COLO829 (cell line): ENCODE measurements around the gene C9orf72.
"Not testable (repeated sequence)": the region's sequence is repeated elsewhere in the genome, so short reads cannot be mapped to it uniquely, and the experiment has no call there.

ENCODE experiments used
- DNase-seq: peaks from one replicate; pipeline ENCODE4 v3.0.0; 2012; ENCODE audit warnings: low spot score

The C9orf72 gene

GRCh38 chr9:27514551-27514950, 58.7 kb downstream of the C9orf72 start:
- no peak for DNase-seq

GRCh38 chr9:27511771-27512170, 61.5 kb downstream of the C9orf72 start:
- no peak for DNase-seq

- DNase-seq = no peak
These were observed 62.5 kb downstream of the C9orf72 start for GRCh38 chr9:27510780-27511179.

- no peak for DNase-seq
These were observed 66.3 kb downstream of the C9orf72 start for GRCh38 chr9:27506981-27507380.

- DNase-seq = no peak
These were observed 67.5 kb downstream of the C9orf72 start for GRCh38 chr9:27505744-27506161.

GRCh38 chr9:27504259-27504658, 69.0 kb downstream of the C9orf72 start:
- DNase-seq = no peak

- DNase-seq = no peak
These were observed 69.7 kb downstream of the C9orf72 start for GRCh38 chr9:27503623-27504022.

GRCh38 chr9:27500902-27501301, 72.4 kb downstream of the C9orf72 start:
- DNase-seq = not testable (repeated sequence)

- peak; percentile 21 for DNase-seq
These were observed 73.8 kb downstream of the C9orf72 start for GRCh38 chr9:27499451-27499850.

- DNase-seq = no peak
These were observed 75.3 kb downstream of the C9orf72 start for GRCh38 chr9:27497883-27498417.
